ENCODE results near the gene CCNJL.

DNA sequence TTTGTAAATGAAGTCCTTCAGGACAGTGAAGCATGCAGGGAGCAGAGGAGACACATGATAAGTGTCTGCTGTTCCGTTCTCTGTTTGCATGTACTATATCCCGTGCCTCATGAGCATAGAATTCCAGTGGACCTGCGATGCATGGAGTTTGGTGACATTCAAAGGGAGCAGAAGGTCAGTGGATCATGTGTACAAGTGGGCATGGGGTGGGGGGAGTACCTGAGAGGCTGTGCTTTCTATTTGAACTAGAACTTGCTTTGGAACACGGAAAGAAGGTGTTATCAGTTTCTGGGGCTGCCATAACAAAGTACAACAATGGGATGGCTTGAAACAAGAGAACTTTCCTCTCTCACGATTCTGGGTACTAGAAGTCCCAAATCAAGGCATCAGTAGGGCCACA, 5.1 kb upstream of the CCNJL start:
- TF ChIP-seq CTCF (IDR thresholded peaks at IDR 0.05; ENCODE audit: low read depth, low read length, poor library complexity, severe bottlenecking) (no peak), EZH2phosphoT487 (IDR thresholded peaks at IDR 0.05; ENCODE audit: borderline replicate concordance, low read length) (no peak)

Data from DOHH2 (cell line).